ENCODE results near the gene SP8.

SP8 gene

DNA sequence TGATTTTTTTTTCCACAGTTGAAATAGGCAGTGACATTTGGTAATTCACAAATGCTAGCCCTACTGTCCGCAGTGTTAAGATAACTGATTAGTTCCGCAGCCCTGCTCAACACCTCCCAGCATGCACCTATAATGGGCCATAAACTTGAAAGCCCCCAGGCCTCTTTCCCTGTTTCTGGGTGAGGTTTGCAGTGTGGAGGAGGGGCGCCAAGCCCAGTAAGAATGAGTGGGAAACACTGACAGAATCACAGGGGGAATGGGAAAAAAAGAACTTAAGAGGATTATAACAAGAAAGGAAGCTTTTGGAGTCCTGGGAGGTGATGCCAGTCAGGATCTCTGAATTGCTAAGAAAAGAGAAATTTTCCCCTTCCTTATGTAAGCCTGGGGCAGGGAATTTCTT is 39.6 kb upstream of the SP8 start:
- TF ChIP-seq, protein P1, sequence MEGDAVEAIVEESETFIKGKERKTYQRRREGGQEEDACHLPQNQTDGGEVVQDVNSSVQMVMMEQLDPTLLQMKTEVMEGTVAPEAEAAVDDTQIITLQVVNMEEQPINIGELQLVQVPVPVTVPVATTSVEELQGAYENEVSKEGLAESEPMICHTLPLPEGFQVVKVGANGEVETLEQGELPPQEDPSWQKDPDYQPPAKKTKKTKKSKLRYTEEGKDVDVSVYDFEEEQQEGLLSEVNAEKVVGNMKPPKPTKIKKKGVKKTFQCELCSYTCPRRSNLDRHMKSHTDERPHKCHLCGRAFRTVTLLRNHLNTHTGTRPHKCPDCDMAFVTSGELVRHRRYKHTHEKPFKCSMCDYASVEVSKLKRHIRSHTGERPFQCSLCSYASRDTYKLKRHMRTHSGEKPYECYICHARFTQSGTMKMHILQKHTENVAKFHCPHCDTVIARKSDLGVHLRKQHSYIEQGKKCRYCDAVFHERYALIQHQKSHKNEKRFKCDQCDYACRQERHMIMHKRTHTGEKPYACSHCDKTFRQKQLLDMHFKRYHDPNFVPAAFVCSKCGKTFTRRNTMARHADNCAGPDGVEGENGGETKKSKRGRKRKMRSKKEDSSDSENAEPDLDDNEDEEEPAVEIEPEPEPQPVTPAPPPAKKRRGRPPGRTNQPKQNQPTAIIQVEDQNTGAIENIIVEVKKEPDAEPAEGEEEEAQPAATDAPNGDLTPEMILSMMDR (IDR thresholded peaks at IDR 0.05) = no peak

DNA sequence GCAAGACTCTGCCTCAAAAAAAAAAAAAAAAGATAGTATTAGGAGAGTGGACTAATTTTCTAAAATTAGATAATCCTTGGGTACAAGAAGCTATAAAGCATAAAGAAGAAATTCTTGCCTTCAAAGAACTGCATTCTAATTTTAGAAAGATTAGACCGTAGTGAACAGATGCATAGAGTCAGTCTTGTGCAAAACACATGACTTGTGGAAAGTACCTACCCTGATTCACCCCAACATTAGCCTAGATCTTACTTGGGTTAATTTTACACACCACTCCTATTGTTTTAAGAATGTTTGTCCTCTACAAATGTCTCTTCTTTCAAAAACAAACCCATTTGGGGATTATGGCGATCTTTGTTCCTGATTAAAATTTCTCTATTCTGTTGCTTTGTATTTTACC is 38.9 kb upstream of the SP8 start:
- TF ChIP-seq, protein P1 (IDR thresholded peaks at IDR 0.05) = no peak

DNA sequence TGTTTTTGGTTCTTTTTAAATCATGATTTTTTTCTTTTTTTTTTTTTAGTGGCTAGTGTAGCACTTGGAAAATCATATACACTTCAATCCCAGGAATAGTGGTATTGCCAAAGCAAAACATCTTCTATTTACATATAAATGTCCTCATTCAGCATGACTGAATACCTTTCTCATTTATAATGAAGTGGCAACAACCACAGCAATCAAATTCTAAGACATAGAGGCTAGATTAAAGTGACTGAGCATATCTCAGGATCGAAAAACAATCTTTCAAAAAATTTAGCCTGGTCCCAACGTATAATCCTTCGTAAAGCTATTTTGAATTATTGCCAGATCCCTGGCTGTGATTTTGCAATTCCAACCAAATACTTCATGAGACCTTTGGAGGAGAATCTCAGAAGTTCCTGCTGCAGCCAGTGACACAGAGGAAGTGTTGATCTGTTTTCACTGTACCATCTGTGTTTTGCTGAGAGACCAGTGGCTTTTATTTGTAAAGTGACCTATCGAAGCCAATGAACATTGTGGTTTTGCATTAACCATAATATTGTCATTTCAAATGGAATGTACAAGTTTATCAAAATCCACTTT is 29.8 kb upstream of the SP8 start:
- TF ChIP-seq, protein P1 (IDR thresholded peaks at IDR 0.05) = no peak

DNA sequence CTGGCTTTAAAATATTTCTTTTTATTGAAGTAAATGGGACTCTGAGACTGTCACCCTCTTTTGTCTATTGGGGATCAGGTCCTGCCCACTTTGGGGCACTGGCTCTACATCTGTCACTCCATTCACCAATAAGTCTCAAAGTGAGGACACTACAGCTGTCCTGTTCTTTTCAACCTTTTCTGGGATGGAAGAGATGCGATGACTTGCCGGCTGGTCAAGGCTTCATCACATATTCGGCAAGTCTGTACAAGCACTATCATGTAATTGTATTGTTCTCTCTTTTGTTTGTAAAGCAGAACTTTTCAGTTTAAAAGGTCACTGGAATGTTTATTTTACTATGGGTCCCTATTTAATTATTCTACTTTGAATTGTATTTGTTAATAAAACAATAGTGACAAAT is 17.7 kb upstream of the SP8 start:
- TF ChIP-seq, protein P1 (IDR thresholded peaks at IDR 0.05) = no peak

DNA sequence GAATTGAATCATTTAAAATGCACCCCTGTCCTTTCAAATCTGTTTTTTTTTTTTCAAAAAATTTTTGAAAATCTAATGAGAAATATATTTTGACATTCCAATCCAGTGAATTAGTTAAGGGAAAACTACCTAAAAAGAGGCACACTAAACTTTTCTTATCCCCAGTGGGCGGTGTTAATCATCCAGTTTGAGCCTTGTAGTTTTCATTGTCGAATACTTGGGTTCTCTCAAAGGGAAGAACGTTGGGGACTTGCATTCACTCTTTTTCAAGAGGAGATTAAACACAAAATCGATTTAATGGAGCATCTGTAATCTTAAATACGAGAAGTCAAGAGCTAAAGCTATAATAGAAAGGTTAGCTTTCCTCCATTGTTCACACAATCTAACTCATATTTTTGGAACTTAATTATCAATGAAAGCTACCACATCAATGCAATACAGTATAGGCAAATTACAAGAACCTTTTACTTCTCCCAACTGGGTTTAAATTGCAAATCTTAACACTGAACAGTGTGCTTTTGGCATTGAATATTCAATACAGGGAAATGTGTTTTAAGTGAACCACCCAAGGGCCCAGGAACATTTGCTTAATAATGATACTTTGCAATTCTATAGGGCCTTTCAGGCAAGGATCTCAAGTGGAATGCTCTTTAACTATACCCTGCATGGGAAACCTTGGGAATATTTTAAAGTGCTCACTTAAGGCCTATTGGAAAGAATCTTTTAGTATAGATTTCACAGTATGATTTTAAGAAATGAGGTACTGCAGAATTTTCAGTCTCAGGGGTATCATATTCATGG is 13.1 kb upstream of the SP8 start:
- TF ChIP-seq, protein P1 (IDR thresholded peaks at IDR 0.05) = no peak

DNA sequence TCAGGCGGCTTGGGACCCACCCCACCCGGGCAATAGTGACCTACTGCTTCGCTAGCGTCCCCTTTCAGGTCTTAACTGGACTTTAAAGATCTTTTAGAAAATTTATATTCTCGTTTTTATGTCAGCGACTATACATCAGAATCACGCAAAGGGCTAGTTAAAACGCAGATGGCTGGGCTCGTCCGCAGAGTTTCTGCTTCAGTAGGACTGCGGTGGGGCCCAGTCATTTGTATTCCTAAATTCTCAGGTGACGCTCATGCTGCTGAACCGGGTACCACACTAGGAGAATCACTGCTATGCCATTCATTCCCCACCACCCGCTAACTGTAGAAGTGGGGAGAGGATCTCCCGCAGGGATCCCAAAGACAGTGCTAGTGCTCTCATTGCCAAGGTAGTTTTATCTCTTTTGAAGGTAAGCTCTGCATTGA is 12.0 kb upstream of the SP8 start:
- TF ChIP-seq, protein P1 (IDR thresholded peaks at IDR 0.05) = no peak

DNA sequence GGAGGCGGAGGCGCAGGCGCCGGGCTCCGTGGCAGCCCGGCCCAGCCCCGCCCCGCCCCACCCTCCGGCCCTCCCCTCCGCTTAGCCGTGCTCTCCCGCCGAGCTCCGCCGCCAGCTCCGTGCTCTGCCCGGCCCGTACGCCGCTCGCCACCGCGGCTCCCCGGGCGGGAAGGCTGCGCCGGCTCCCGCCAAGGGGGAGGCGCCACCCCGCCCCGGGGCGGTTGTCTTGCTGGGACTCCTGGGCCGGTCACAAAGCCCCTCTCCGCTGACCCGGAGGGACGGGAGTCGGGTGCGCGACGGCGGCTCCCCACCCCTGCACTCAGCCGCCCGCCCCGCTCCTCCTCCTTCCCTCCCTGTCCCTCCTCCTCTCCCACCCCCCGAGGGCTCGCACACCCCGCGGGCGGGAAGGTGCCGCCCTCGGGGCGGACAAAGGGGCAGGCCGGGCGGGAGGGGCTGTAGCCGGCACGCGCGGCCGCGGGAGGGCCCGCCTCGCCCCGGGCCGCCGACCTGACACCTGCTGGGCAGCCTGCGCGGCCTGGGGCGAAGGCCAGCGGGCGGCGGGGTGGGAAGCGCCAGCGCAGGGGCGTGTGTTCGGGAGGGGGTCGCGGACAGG is 11.5 kb upstream of the SP8 start:
- TF ChIP-seq, protein P1 (IDR thresholded peaks at IDR 0.05) = peak; percentile 12; the same call in 1 of the 2 replicates
